Prostate gland (tissue), 2 donors: Measurements from ENCODE around the gene KIF16B. TPM values are rescaled to one million over a fixed set of nuclear protein-coding genes. Genes with fewer than 3 reads are reported as not detected.

ENCODE experiments used
- DNase-seq: peaks from one replicate; pipeline ENCODE4 v3.0.0-alpha.2; 2019; ENCODE audit warnings: low spot score
- H3K27ac ChIP-seq, 2 donors: fragments of 200-600 bp; sonication (generic); 2 replicates each; pipeline ENCODE4 v1.5.1; 2017 to 2019
- H3K27me3 ChIP-seq: fragments of 200-600 bp; sonication (generic); replicated peaks from 2 replicates; pipeline ENCODE4 v1.5.1; 2019; ENCODE audit not compliant: insufficient read depth
- H3K36me3 ChIP-seq, 2 donors: fragments of 200-600 bp; sonication (generic); 1 replicate in 1 of 2; 2 replicates in 1 of 2; pipeline versions ENCODE4 v1.5.1 to v1.8.1; 2017 to 2019
- H3K4me1 ChIP-seq: fragments of 200-600 bp; sonication (generic); replicated peaks from 2 replicates; pipeline ENCODE4 v1.5.1; 2019
- H3K4me3 ChIP-seq, 2 donors: fragments of 200-600 bp; sonication (generic); 2 replicates each; pipeline ENCODE4 v1.5.1; 2017 to 2019
- H3K9me3 ChIP-seq: fragments of 200-600 bp; sonication (generic); 2 replicates; pipeline ENCODE4 v1.5.1; 2017
- POLR2A ChIP-seq: fragments of 450-650 bp; IDR thresholded peaks from one replicate; pipeline ENCODE4 v1.6.1; 2016; ENCODE audit warnings: antibody characterized with exemption, mild to moderate bottlenecking
- POLR2AphosphoS5 ChIP-seq: sonication (generic); formaldehyde crosslinking; IDR thresholded peaks from one replicate; pipeline ENCODE4 v1.6.1; 2017; ENCODE audit warnings: antibody characterized with exemption
- WGBS: methylation state at CpG from one replicate; pipeline ENCODE4 v1.1.5; 2018; 5-methylcytosine and 5-hydroxymethylcytosine counted together
- intact Hi-C: fragments of 100-400 bp; cut with DNase I; formaldehyde crosslinking; loops from one replicate; pipeline ENCODE4 v1.14.2; 2022
- total RNA-seq, 2 donors: library from RNA; depleted of rRNA; stranded (reverse); fragments of >200 nt; gene quantifications; one replicate each; pipeline ENCODE4 v1.1.0, GENCODE V29; 2016
- TF ChIP-seq, protein P1 (sequence below), 4 experiments: fragments of 200-600 bp in 2 of 4; fragments of 450-650 bp in 2 of 4; sonication (generic) in 2 of 4; IDR thresholded peaks; 1 replicate in 3 of 4; 2 replicates in 1 of 4; pipeline ENCODE4 v1.5.1; 2016 to 2019; ENCODE audit warnings: antibody characterized with exemption in 4 of 4, mild to moderate bottlenecking in 2 of 4, moderate library complexity in 2 of 4

The KIF16B gene
- total RNA-seq, 2 donors from 2014 or later: 11.5 to 24.4 TPM

DNA sequence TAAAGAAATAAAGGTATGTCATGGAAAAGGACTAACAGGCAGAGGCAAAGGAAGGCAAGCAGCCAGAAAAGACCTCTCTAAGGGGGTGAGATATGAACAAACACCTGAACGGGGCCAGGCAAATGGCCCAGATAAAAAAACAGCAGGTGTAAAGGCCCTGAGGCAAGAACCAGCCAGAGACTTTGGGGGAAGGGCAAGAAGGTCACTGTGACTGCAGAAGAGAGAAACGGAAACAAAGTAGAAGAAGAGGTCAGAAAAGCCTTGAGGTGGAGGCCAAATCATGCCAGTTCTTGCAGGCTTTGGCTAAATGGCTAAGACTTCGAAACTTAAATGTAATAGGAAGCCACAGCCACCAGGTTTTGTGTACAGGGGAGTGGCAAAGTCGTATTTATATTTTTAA is 30.8 kb downstream of the KIF16B start:
- Histone ChIP-seq H3K27me3 (no peaks in the 10 kb centered on the region), H3K4me1 (no peaks in the 10 kb centered on the region), H3K27ac (no peak overlapping the region), H3K9me3 (no peaks in the 10 kb centered on the region), H3K36me3 (no peaks in the 10 kb centered on the region), H3K4me3 (no peak overlapping the region)
- TF ChIP-seq POLR2A (no peak), POLR2AphosphoS5 (no peak)
- TF ChIP-seq, protein P1, sequence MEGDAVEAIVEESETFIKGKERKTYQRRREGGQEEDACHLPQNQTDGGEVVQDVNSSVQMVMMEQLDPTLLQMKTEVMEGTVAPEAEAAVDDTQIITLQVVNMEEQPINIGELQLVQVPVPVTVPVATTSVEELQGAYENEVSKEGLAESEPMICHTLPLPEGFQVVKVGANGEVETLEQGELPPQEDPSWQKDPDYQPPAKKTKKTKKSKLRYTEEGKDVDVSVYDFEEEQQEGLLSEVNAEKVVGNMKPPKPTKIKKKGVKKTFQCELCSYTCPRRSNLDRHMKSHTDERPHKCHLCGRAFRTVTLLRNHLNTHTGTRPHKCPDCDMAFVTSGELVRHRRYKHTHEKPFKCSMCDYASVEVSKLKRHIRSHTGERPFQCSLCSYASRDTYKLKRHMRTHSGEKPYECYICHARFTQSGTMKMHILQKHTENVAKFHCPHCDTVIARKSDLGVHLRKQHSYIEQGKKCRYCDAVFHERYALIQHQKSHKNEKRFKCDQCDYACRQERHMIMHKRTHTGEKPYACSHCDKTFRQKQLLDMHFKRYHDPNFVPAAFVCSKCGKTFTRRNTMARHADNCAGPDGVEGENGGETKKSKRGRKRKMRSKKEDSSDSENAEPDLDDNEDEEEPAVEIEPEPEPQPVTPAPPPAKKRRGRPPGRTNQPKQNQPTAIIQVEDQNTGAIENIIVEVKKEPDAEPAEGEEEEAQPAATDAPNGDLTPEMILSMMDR (IDR thresholded peaks at IDR 0.05): no peak
- 72% methylated on average over 4 of the region's 4 CpGs for WGBS
- intact Hi-C loops: no loop called here
- no peak for DNase-seq

DNA sequence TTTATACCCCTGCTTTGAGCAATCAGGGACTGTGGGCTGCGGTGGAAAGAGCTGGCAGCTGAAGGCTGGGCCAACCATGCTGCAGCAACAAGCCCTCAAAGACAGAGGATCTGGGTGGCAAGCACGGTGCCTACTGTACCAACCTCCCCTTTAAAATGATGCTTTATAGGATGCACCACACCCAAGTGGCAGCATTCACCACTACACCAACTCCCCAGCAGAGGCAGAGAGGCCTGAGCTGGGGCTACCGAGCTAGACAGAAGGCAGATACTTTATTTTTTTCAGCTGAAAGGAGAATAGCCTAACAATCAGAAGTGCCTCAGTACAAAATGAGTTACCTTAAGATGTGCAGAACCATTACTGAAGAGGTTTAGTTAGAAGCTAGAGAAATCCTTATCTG is 31.4 kb downstream of the KIF16B start:
- no peak overlapping the region for H3K27ac ChIP-seq
- H3K4me3 ChIP-seq: no peak overlapping the region
- no peak for TF ChIP-seq POLR2AphosphoS5
- no peak for TF ChIP-seq POLR2A
- TF ChIP-seq, protein P1 (IDR thresholded peaks at IDR 0.05): no peak
- intact Hi-C loops: no loop called here
- H3K27me3 ChIP-seq: no peaks in the 10 kb centered on the region
- no peak for DNase-seq
- H3K9me3 ChIP-seq: no peaks in the 10 kb centered on the region
- no peaks in the 10 kb centered on the region for H3K4me1 ChIP-seq
- 82% methylated on average over 3 of the region's 3 CpGs for WGBS
- no peaks in the 10 kb centered on the region for H3K36me3 ChIP-seq

GRCh38 chr20:16541226-16541625 is 32.0 kb downstream of the KIF16B start:
- TF ChIP-seq, protein P1 (IDR thresholded peaks at IDR 0.05): no peak
- TF ChIP-seq POLR2AphosphoS5 (no peak), POLR2A (no peak)
- Histone ChIP-seq H3K27me3 (no peaks in the 10 kb centered on the region), H3K27ac (no peak overlapping the region), H3K4me3 (no peak overlapping the region), H3K36me3 (no peaks in the 10 kb centered on the region), H3K4me1 (no peaks in the 10 kb centered on the region), H3K9me3 (no peaks in the 10 kb centered on the region)
- intact Hi-C loops: no loop called here
- 56% methylated on average over 6 of the region's 6 CpGs for WGBS
- DNase-seq: no peak

- Histone ChIP-seq H3K9me3 (no peaks in the 10 kb centered on the region), H3K36me3 (no peaks in the 10 kb centered on the region), H3K27ac (no peak overlapping the region), H3K4me1 (no peaks in the 10 kb centered on the region), H3K27me3 (no peaks in the 10 kb centered on the region), H3K4me3 (no peak overlapping the region)
- TF ChIP-seq POLR2AphosphoS5: no peak
- no peak for TF ChIP-seq POLR2A
- TF ChIP-seq, protein P1 (IDR thresholded peaks at IDR 0.05): no peak
- DNase-seq: no peak
- WGBS: 84% methylated on average over 5 of the region's 5 CpGs
- intact Hi-C loops: no loop called here
Measured at GRCh38 chr20:16539280-16540021, 33.8 kb downstream of the KIF16B start.

DNA sequence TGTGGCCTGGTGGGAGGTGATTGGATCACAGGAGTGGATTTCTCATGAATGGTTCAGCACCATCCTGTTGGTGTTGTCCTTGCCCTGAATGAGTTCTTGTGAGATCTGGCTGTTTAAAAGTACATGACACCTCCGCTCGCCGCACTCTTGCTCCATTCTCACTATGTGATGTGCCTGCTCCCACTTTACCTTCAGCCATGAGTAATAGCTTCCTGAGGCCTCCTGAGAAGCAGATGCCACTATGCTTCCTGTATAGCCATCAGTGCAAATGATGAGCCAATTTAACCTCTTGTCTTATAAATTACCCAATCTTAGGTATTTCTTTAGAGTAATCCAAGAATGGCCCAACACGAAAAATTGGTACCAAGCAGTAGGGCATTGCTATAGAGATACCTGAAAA is 34.5 kb downstream of the KIF16B start:
- no peaks in the 10 kb centered on the region for H3K36me3 ChIP-seq
- no peaks in the 10 kb centered on the region for H3K27me3 ChIP-seq
- no peak for TF ChIP-seq POLR2A
- TF ChIP-seq, protein P1 (IDR thresholded peaks at IDR 0.05): no peak
- TF ChIP-seq POLR2AphosphoS5: no peak
- H3K4me1 ChIP-seq: no peaks in the 10 kb centered on the region
- no peak for DNase-seq
- no peaks in the 10 kb centered on the region for H3K9me3 ChIP-seq
- 96% methylated on average over 4 of the region's 4 CpGs for WGBS
- no peak overlapping the region for H3K27ac ChIP-seq
- intact Hi-C loops: no loop called here
- no peak overlapping the region for H3K4me3 ChIP-seq
